GM12878 (cell line): ENCODE results near the gene DMPK. TPM values are rescaled to one million over a fixed set of nuclear protein-coding genes. Genes with fewer than 3 reads are reported as not detected.

Experiments used
- ATAC-seq: fragments of 200-7000 bp; cut with Tn5 transposase; 3 replicates; pipeline ENCODE4 v1.9.1; 2020; ENCODE audit warnings: mild to moderate bottlenecking, moderate library complexity
- BruUV-seq: library from RNA; stranded (reverse); fragments of 400-500 nt; replicated peaks from 2 replicates; lab custom pipeline; 2021; lab: Mats Ljungman, UMichigan
- CTCF ChIA-PET: fragments of 300-600 bp; sonication (Branson Sonifier 250); formaldehyde crosslinking; extraction: SDS; loops from one replicate; lab custom pipeline; 2021; ENCODE audit warnings: inconsistent platforms; lab: Yijun Ruan, JAX
- POLR2A ChIA-PET: fragments of 350-600 bp; formaldehyde crosslinking; extraction: SDS; loops from one replicate; lab custom pipeline; 2021; ENCODE audit warnings: inconsistent platforms; lab: Charles Lee
- RAD21 ChIA-PET: fragments of 300-600 bp; sonication (Branson Sonifier 250); formaldehyde crosslinking; loops from one replicate; lab custom pipeline; 2023; ENCODE audit warnings: antibody characterized with exemption; ENCODE audit not compliant: unreplicated experiment; lab: Charles Lee
- SMC1A ChIA-PET: fragments of 300-600 bp; sonication (Branson Sonifier 250); formaldehyde crosslinking; loops from one replicate; lab custom pipeline; 2023; ENCODE audit not compliant: unreplicated experiment, uncharacterized antibody; lab: Charles Lee
- DNase-seq: peaks from one replicate; pipeline ENCODE4 v3.0.0-alpha.2; 2011; ENCODE audit warnings: low read depth, low spot score
- FAIRE-seq: peaks from 3 replicates; lab custom pipeline; 2011; peaks lifted over from hg19 to GRCh38; lab: Jason Lieb, UNC
- H2AFZ ChIP-seq: 2 replicates; pipeline ENCODE4 v1.6.0; 2011; ENCODE audit warnings: low read depth, low read length, control low read depth; ENCODE audit not compliant: control insufficient read depth
- H3K27ac ChIP-seq: 2 replicates; pipeline ENCODE4 v1.5.1; 2011; ENCODE audit warnings: control low read depth; ENCODE audit not compliant: control insufficient read depth, insufficient read depth
- H3K27me3 ChIP-seq, 2 experiments: replicated peaks in 1 of 2; 2 replicates each; pipeline versions ENCODE4 v1.6.0 to v1.6.1; 2011; ENCODE audit warnings: low read length in 1 of 2; ENCODE audit not compliant: control insufficient read depth in 2 of 2, insufficient read depth in 2 of 2
- H3K36me3 ChIP-seq, 2 experiments: 2 replicates each; pipeline ENCODE4 v1.5.1; 2011; ENCODE audit warnings: low read length in 1 of 2; ENCODE audit not compliant: control insufficient read depth in 2 of 2, insufficient read depth in 2 of 2
- H3K4me1 ChIP-seq: 2 replicates; pipeline ENCODE4 v1.6.1; 2011; ENCODE audit warnings: mild to moderate bottlenecking, low read length, moderate library complexity, mixed read lengths; ENCODE audit not compliant: control insufficient read depth, insufficient read depth
- H3K4me2 ChIP-seq: 2 replicates; pipeline ENCODE4 v1.6.0; 2011; ENCODE audit warnings: control low read depth; ENCODE audit not compliant: control insufficient read depth, insufficient read depth
- H3K4me3 ChIP-seq: fragments of 200-600 bp; sonication (generic); 2 replicates; pipeline ENCODE4 v1.5.1; 2016
- H3K79me2 ChIP-seq: 2 replicates; pipeline ENCODE4 v1.6.0; 2011; ENCODE audit warnings: low read length; ENCODE audit not compliant: control insufficient read depth, insufficient read depth
- H3K9ac ChIP-seq: 2 replicates; pipeline ENCODE4 v1.8.0; 2011; ENCODE audit warnings: low read length, control low read depth, mixed read lengths; ENCODE audit not compliant: control insufficient read depth, insufficient read depth
- H3K9me3 ChIP-seq: replicated peaks from 3 replicates; pipeline ENCODE4 v1.5.1; 2011; ENCODE audit warnings: mild to moderate bottlenecking, low read length; ENCODE audit not compliant: control insufficient read depth, insufficient read depth
- H4K20me1 ChIP-seq: 2 replicates; pipeline ENCODE4 v1.6.0; 2011; ENCODE audit not compliant: control insufficient read depth, insufficient read depth
- BMI1 ChIP-seq: fragments of 450-650 bp; IDR thresholded peaks from 2 replicates; pipeline ENCODE4 v1.6.1; 2016; ENCODE audit warnings: mild to moderate bottlenecking, moderate library complexity, borderline replicate concordance
- CEBPB ChIP-seq, 2 experiments: fragments of 150-350 bp in 1 of 2; IDR thresholded peaks; 2 replicates each; pipeline ENCODE4 v1.6.1; 2012 to 2014; ENCODE audit warnings: low read depth in 2 of 2, low read length in 2 of 2, borderline replicate concordance in 1 of 2, inconsistent platforms in 1 of 2
- CREM ChIP-seq: IDR thresholded peaks from 2 replicates; pipeline ENCODE4 v1.6.1; 2014; ENCODE audit warnings: antibody characterized with exemption, low read depth
- EZH2 ChIP-seq: IDR thresholded peaks from 2 replicates; pipeline ENCODE4 v1.6.1; 2012; ENCODE audit warnings: low read depth, mild to moderate bottlenecking, control low read depth, inconsistent platforms, low read length, borderline replicate concordance; ENCODE audit not compliant: control insufficient read depth
- FOXM1 ChIP-seq: IDR thresholded peaks from 2 replicates; pipeline ENCODE4 v1.6.1; 2012; ENCODE audit warnings: low read depth, mild to moderate bottlenecking, inconsistent platforms, low read length, moderate library complexity
- POLR2AphosphoS5 ChIP-seq: IDR thresholded peaks from 2 replicates; pipeline ENCODE4 v1.6.1; 2011; ENCODE audit warnings: mild to moderate bottlenecking, low read length, inconsistent platforms
- RB1 ChIP-seq: fragments of 450-650 bp; formaldehyde crosslinking; IDR thresholded peaks from 2 replicates; pipeline ENCODE4 v1.6.1; 2017; ENCODE audit warnings: mild to moderate bottlenecking, borderline replicate concordance
- SUZ12 ChIP-seq: fragments of 200-600 bp; sonication (generic); IDR thresholded peaks from one replicate; pipeline ENCODE4 v1.6.1; 2018; ENCODE audit warnings: antibody characterized with exemption, mild to moderate bottlenecking; ENCODE audit not compliant: unreplicated experiment
- TARDBP ChIP-seq: IDR thresholded peaks from 2 replicates; pipeline ENCODE4 v1.6.1; 2016; ENCODE audit warnings: borderline replicate concordance
- ZBTB33 ChIP-seq: fragments of 450-650 bp; IDR thresholded peaks from 2 replicates; pipeline ENCODE4 v1.6.1; 2017; ENCODE audit warnings: mild to moderate bottlenecking
- WGBS: methylation state at CpG from one replicate; pipeline ENCODE4 v1.1.6; 2016; ENCODE audit warnings: low lambda C conversion rate; ENCODE audit not compliant: insufficient replicate concordance, insufficient coverage; ENCODE audit errors: missing lambda C conversion rate; 5-methylcytosine and 5-hydroxymethylcytosine counted together
- in situ Hi-C: fragments of 300-500 bp; cut with MboI; formaldehyde crosslinking; loops from 9 replicates; pipeline ENCODE4 v1.14.3; 2018; ENCODE audit warnings: mixed read lengths
- intact Hi-C: fragments of 100-400 bp; cut with micrococcal nuclease; formaldehyde crosslinking; loops from one replicate; pipeline ENCODE4 v1.14.2; 2022; ENCODE audit not compliant: unreplicated experiment
- polyA plus RNA-seq, 11 experiments: library from polyadenylated mRNA; depleted of rRNA in 4 of 11; unstranded in 6 of 11; stranded (reverse) in 5 of 11; fragments of >200 nt; fragmentation: Nextera tagmentation in 4 of 11; fragmentation: Illumina TruSeq in 1 of 11; extraction: Ambion mirVana in 4 of 11; extraction: Trizol in 1 of 11; gene quantifications; 1 replicate in 1 of 11; 2 replicates in 10 of 11; pipeline versions ENCODE4 v1.2.1 to v1.2.3, GENCODE V29; 2011 to 2016; ENCODE audit warnings: inconsistent platforms in 2 of 11, missing spikeins in 2 of 11, low read depth in 1 of 11
- total RNA-seq, 4 experiments: library from RNA; depleted of rRNA in 3 of 4; stranded (reverse); fragments of >200 nt in 3 of 4; fragmentation: Illumina TruSeq in 1 of 4; extraction: Trizol in 1 of 4; gene quantifications; 2 replicates each; pipeline versions ENCODE4 v1.2.1 to v1.2.3, GENCODE V29; 2013 to 2021
- TF ChIP-seq, protein P1 (sequence below): fragments of 150-350 bp; IDR thresholded peaks from 2 replicates; pipeline ENCODE4 v1.6.1; 2016; ENCODE audit warnings: low read depth, low read length
- TF ChIP-seq, protein P2 (sequence below): fragments of 450-650 bp; formaldehyde crosslinking; IDR thresholded peaks from 2 replicates; pipeline ENCODE4 v1.5.0; 2022; ENCODE audit warnings: mild to moderate bottlenecking, missing genetic modification characterization

DMPK gene
- total and polyA plus RNA-seq, 10 of the 15 experiments (the other 5 are each of a cell fraction or from before 2014, with no cell fraction given): 0.60 to 33.6 (median 5.2) TPM

GRCh38 chr19:45815481-45816216 lies 33.4 kb upstream of the DMPK start (continued):
- TF ChIP-seq SUZ12 (no peak), TARDBP (no peak), CREM (no peak), CEBPB (IDR thresholded peaks at IDR 0.05; ENCODE audit: borderline replicate concordance in 1 of 2, low read depth in 2 of 2, low read length in 2 of 2) (no peak), BMI1 (no peak)
- TF ChIP-seq, protein P1, sequence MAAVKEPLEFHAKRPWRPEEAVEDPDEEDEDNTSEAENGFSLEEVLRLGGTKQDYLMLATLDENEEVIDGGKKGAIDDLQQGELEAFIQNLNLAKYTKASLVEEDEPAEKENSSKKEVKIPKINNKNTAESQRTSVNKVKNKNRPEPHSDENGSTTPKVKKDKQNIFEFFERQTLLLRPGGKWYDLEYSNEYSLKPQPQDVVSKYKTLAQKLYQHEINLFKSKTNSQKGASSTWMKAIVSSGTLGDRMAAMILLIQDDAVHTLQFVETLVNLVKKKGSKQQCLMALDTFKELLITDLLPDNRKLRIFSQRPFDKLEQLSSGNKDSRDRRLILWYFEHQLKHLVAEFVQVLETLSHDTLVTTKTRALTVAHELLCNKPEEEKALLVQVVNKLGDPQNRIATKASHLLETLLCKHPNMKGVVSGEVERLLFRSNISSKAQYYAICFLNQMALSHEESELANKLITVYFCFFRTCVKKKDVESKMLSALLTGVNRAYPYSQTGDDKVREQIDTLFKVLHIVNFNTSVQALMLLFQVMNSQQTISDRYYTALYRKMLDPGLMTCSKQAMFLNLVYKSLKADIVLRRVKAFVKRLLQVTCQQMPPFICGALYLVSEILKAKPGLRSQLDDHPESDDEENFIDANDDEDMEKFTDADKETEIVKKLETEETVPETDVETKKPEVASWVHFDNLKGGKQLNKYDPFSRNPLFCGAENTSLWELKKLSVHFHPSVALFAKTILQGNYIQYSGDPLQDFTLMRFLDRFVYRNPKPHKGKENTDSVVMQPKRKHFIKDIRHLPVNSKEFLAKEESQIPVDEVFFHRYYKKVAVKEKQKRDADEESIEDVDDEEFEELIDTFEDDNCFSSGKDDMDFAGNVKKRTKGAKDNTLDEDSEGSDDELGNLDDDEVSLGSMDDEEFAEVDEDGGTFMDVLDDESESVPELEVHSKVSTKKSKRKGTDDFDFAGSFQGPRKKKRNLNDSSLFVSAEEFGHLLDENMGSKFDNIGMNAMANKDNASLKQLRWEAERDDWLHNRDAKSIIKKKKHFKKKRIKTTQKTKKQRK: no peak

- intact Hi-C loops (loop anchor here (5.0 to 10.0 kb wide), 2 partner anchors 87 to 180 kb away; partner anchors contain the start of genes CCDC61 and MYPOP), in situ Hi-C loops (no loop called here)
- POLR2A ChIA-PET: no interaction called here
- Histone ChIP-seq H3K9me3 (no peaks in the 10 kb centered on the region), H3K27me3 (no peaks in the 10 kb centered on the region), H3K4me1 (peaks cover 5% of the 10 kb centered on the region), H3K36me3 (0 out of 4 replicates have a peak, but pooled peaks cover 0 to 2% of the 10 kb centered on the region in 2 experiments), H3K4me3 (no peak within 1 kb of the TSS), H3K4me2 (no peak within 1 kb of the TSS), H3K79me2 (no peaks in the 10 kb centered on the region), H4K20me1 (no peaks in the 10 kb centered on the region), H3K27ac (no peak within 1 kb of the TSS), H2AFZ (no peak within 1 kb of the TSS), H3K9ac (no peak within 1 kb of the TSS)
- SMC1A ChIA-PET: no interaction called here
- 89% methylated on average over 36 of the region's 40 CpGs for whole genome bisulfite sequencing
- BruUV-seq: no TSS peak
- CTCF ChIA-PET: interaction anchor here (1.4 to 1.7 kb wide), 2 partner anchors 16 to 45 kb away, joined by 4 to 10 read pairs; partner anchors contain the start of gene SIX5
- ATAC-seq (no peak), DNase-seq (no peak), FAIRE-seq (no peak)
- RAD21 ChIA-PET: interaction anchor here (1.8 kb wide), 1 partner anchor 202 kb away, joined by 5 read pairs; no protein-coding TSS in a partner anchor
- no peak for TF ChIP-seq ZBTB33
- TF ChIP-seq POLR2AphosphoS5: no peak
- TF ChIP-seq, protein P2, sequence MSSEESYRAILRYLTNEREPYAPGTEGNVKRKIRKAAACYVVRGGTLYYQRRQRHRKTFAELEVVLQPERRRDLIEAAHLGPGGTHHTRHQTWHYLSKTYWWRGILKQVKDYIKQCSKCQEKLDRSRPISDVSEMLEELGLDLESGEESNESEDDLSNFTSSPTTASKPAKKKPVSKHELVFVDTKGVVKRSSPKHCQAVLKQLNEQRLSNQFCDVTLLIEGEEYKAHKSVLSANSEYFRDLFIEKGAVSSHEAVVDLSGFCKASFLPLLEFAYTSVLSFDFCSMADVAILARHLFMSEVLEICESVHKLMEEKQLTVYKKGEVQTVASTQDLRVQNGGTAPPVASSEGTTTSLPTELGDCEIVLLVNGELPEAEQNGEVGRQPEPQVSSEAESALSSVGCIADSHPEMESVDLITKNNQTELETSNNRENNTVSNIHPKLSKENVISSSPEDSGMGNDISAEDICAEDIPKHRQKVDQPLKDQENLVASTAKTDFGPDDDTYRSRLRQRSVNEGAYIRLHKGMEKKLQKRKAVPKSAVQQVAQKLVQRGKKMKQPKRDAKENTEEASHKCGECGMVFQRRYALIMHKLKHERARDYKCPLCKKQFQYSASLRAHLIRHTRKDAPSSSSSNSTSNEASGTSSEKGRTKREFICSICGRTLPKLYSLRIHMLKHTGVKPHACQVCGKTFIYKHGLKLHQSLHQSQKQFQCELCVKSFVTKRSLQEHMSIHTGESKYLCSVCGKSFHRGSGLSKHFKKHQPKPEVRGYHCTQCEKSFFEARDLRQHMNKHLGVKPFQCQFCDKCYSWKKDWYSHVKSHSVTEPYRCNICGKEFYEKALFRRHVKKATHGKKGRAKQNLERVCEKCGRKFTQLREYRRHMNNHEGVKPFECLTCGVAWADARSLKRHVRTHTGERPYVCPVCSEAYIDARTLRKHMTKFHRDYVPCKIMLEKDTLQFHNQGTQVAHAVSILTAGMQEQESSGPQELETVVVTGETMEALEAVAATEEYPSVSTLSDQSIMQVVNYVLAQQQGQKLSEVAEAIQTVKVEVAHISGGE: no peak
- TF ChIP-seq RB1: no peak
- TF ChIP-seq FOXM1: no peak
- TF ChIP-seq EZH2: no peak
Observed at GRCh38 chr19:45814851-45815480, 32.7 kb upstream of the DMPK start, which contains the start of gene RSPH6A. Gene RSPH6A, minus strand, starts transcription at chr19:45815308. Its CDS starts 132 bp downstream, at chr19:45815176.
